ENCODE data around the gene SPDEF. TPM values are rescaled to one million over a fixed set of nuclear protein-coding genes. Genes with fewer than 3 reads are reported as not detected.

SPDEF gene
- total and polyA plus RNA-seq, 2 experiments from 2014 or later: 1.1 TPM; not detected in 1

- Histone ChIP-seq H3K27me3 (no peaks in the 10 kb centered on the region), H3K27ac (no peak overlapping the region), H3K4me3 (no peak overlapping the region), H3K36me3 (no peaks in the 10 kb centered on the region), H3K9me3 (ENCODE audit: low read depth) (no peaks in the 10 kb centered on the region), H3K4me1 (ENCODE audit: low read depth) (no peaks in the 10 kb centered on the region)
- TF ChIP-seq, protein P1, sequence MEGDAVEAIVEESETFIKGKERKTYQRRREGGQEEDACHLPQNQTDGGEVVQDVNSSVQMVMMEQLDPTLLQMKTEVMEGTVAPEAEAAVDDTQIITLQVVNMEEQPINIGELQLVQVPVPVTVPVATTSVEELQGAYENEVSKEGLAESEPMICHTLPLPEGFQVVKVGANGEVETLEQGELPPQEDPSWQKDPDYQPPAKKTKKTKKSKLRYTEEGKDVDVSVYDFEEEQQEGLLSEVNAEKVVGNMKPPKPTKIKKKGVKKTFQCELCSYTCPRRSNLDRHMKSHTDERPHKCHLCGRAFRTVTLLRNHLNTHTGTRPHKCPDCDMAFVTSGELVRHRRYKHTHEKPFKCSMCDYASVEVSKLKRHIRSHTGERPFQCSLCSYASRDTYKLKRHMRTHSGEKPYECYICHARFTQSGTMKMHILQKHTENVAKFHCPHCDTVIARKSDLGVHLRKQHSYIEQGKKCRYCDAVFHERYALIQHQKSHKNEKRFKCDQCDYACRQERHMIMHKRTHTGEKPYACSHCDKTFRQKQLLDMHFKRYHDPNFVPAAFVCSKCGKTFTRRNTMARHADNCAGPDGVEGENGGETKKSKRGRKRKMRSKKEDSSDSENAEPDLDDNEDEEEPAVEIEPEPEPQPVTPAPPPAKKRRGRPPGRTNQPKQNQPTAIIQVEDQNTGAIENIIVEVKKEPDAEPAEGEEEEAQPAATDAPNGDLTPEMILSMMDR (IDR thresholded peaks at IDR 0.05; ENCODE audit: low read depth, low read length): no peak
- DNase-seq (ENCODE audit: low read depth in 1 of 2, low spot score in 1 of 2): no peak
These were observed 17.5 kb downstream of the SPDEF start for GRCh38 chr6:34538581-34538980.

- TF ChIP-seq, protein P1 (IDR thresholded peaks at IDR 0.05; ENCODE audit: low read depth, low read length): no peak
- Histone ChIP-seq H3K36me3 (no peaks in the 10 kb centered on the region), H3K4me1 (ENCODE audit: low read depth) (no peaks in the 10 kb centered on the region), H3K27me3 (no peaks in the 10 kb centered on the region), H3K9me3 (ENCODE audit: low read depth) (no peaks in the 10 kb centered on the region), H3K4me3 (no peak overlapping the region), H3K27ac (no peak overlapping the region)
- DNase-seq (ENCODE audit: low read depth in 1 of 2, low spot score in 1 of 2): no peak
These were observed 18.1 kb downstream of the SPDEF start for GRCh38 chr6:34537922-34538550.

DNA sequence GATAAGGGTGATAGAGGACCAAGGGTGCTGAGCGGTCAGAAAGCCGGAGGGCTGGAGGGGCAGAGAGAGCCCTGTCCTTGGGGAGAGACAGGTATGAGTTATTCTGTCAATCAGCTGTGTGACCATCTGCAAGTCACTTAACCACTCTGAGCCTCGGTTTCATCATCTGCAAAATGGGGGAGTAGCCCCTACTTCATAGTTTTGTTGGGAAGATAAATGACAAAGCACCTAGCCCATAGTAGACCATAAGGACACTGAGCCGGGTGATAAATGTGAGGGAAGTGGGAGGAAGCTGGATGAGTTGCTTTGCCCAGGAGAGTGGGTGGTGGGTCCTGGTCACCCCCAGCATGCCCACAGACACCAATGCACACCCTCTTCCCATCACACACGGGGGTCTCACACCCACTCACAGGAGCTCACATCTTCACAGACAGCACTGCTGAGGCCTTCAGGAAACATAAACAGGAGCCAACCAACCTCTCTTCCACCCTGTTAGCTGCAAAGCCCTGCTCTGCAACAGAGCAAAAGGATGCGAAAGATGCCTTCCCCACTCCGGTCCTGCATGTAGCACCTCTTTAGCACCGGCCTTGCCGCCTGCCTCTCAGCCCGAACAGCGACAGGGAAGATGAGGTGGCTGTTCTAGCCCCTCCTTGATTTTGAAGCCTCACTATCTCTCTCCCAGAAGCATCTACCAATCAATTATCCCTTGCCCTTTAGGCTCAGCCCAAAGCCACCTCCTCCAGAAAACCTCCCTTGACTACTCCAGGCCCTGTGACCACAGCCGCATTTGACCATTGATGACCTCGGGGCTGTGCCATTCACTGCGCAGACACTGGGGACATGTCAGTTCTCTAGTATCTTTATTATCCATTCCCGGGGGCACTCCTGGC lies 18.9 kb downstream of the SPDEF start:
- Histone ChIP-seq H3K9me3 (ENCODE audit: low read depth) (no peaks in the 10 kb centered on the region), H3K4me3 (no peak overlapping the region), H3K27me3 (no peaks in the 10 kb centered on the region), H3K36me3 (no peaks in the 10 kb centered on the region), H3K27ac (no peak overlapping the region), H3K4me1 (ENCODE audit: low read depth) (no peaks in the 10 kb centered on the region)
- no peak for DNase-seq (ENCODE audit: low read depth in 1 of 2, low spot score in 1 of 2)
- TF ChIP-seq, protein P1 (IDR thresholded peaks at IDR 0.05; ENCODE audit: low read depth, low read length): no peak

GRCh38 chr6:34536251-34536958 lies 19.7 kb downstream of the SPDEF start:
- TF ChIP-seq, protein P1 (IDR thresholded peaks at IDR 0.05; ENCODE audit: low read depth, low read length): no peak
- no peaks in the 10 kb centered on the region for H3K27me3 ChIP-seq
- H3K4me1 ChIP-seq (ENCODE audit: low read depth): no peaks in the 10 kb centered on the region
- DNase-seq (ENCODE audit: low read depth in 1 of 2, low spot score in 1 of 2): no peak
- no peak overlapping the region for H3K4me3 ChIP-seq
- H3K9me3 ChIP-seq (ENCODE audit: low read depth): no peaks in the 10 kb centered on the region
- no peak overlapping the region for H3K27ac ChIP-seq
- H3K36me3 ChIP-seq: no peaks in the 10 kb centered on the region

GRCh38 chr6:34535646-34536045 lies 20.5 kb downstream of the SPDEF start:
- H3K9me3 ChIP-seq (ENCODE audit: low read depth): no peaks in the 10 kb centered on the region
- H3K4me3 ChIP-seq: no peak overlapping the region
- no peak for DNase-seq (ENCODE audit: low read depth in 1 of 2, low spot score in 1 of 2)
- H3K4me1 ChIP-seq (ENCODE audit: low read depth): no peaks in the 10 kb centered on the region
- TF ChIP-seq, protein P1 (IDR thresholded peaks at IDR 0.05; ENCODE audit: low read depth, low read length): no peak
- H3K36me3 ChIP-seq: no peaks in the 10 kb centered on the region
- no peaks in the 10 kb centered on the region for H3K27me3 ChIP-seq
- no peak overlapping the region for H3K27ac ChIP-seq
